Fibroblast of upper back skin (primary cell): ENCODE measurements around the gene BAHCC1.

Experiments
- DNase-seq: peaks from one replicate; pipeline ENCODE4 v3.0.0-alpha.2; 2013

Gene BAHCC1

DNA sequence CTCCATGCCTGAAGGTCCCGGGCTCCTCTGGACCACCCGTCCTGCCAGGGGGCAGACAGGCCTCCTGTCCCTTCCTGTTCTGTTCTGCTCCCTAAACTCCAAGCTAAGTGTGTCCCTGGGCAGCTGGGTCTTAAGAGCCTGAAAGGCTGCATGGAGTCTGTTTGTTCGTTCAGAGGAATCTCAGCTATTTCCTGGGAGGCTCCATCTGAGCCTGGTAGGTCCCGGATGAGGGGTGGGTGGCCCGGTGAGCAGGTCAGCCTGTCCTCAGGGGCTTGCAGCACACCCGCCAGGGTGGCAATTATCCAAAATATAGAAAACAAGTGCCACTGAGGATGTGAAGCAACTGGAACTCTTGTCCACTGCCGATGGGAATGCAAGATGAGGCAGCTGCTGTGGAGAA is 104.8 kb downstream of the BAHCC1 start:
- peak; percentile 41 for DNase-seq

DNA sequence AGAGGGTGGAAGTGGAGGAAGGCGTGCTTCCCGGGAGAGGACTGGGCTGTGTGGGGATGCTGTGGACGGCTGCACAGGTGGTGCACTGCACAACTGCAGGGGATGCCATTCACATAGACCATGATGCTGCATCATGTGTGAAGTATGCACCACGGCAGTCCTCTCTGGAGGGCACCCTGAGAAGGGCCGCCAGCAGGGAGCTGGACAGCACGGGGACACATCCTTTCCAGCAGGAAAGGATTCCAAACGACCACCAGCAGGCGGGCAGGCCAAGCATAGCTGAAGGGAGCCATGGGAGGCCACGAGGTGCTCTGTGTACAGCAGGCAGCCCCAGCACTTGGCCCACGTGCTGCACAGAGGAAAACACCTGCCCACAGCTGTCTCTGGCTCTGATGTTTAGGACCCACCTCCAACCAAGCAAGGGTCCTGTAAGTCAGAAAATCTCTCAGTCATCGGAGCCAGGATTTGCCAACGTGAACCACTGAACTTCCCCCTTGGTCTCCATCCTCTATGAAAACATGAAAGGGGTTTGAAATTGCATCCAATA is 107.3 kb downstream of the BAHCC1 start:
- no peak for DNase-seq

DNA sequence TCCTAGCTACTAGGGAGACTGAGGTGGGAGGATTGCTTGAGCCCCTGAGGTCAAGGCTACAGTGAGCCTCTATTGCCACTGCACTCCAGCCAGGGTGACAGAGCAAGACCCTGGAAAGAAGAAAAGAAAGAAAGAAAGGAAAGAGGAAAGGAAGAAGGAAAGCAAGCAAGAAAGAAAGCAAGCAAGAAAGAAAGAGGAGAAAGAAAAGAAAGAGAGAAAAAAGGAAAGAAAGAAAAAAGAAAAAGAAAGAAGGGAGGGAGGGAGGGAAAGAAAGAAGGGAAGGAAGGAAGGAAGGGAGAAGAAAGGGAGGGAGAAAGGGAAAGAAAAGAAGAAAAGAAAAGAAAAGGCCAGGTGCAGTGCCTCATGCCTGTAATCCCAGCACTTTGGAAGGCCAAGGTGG is 108.4 kb downstream of the BAHCC1 start:
- DNase-seq, result no peak

DNA sequence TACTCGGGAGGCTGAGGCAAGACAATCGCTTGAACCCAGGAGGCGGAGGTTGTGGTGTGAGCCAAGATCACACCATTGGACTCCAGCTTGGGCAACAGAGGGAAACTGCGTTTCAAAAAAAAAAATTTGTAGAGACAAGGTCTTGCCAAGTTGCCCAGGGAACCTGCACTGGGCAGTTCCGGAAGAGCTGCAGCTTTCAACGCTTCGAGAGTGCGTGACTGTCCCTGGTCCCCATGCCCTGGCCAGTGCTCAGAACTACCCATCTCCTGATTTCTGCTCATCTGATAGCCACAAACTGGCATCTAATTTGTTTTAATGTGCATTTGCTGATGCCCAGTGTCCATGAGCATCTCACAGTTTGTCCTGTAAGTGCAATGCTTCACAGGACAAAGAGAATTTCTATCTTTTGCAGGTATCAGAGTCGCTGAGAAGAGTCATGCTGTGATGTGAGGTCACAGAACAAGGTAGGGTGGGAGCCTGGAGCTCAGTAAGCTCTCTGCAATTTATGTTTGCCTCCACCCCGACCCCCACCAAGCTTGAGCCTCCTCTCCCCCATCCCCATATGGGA is 113.5 kb downstream of the BAHCC1 start:
- peak; percentile 68 for DNase-seq

DNA sequence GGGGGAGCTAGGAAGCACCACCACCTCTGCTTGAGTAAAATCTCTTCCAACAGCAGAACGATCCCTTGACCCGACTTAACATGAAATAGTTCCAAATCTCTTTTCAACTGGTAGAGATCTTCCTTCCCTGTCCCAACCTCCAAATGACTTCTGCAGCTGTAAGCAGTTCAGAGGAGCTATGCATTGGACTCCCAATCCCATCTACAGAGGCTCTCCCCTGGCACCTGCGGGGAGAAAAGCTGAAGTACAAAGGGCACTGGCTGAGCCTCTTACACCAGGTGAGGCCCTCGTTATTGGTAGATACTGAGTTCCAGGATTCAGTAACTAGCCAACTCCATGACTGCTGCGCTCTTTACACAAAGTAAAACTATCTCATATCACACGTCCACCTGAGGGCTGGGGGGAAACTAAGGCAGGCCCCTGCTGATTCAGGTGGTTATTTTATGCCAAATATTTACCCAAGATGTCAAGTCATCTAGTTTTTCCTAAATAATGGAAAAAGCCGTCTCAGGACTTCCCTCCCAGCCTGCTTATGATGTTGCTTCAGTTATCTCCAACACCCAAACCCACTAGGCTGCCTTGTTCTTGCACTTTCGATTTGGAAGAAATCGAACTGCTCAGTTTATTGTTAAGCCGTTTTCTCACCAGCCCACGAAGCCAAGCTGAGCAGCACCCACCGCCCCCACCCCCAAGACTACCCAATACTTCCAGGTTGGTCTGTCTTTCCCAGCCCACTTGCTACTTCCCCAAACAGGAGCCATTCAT is 114.1 kb downstream of the BAHCC1 start:
- no peak for DNase-seq

DNA sequence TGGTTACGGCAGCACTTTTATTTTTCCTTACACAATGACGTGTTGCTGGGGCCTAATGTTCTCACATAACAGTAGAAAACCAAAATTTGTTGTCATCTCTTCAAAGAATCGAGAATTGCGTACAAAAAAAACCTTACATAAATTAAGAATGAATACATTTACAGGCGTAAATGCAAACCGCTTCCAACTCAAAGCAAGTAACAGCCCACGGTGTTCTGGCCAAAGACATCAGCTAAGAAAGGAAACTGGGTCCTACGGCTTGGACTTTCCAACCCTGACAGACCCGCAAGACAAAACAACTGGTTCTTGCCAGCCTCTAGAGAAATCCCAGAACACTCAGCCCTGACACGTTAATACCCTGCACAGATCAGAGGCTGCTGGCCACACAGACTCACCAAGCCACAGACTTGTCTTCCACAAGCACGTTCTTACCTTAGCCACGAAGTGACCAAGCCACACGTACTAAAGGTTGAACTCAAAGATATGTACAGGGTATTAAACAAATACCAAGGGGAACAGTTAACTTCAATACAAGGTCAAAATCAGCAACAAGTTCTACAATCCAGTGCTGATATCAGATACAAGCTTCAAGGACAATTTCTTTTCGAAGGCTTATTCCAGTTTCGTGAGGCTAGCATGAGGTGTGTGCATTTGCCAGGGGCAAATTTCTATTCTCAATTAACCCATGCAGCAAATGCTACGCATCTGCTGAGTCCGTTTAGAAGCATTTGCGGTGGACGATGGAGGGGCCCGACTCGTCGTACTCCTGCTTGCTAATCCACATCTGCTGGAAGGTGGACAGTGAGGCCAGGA is 114.9 kb downstream of the BAHCC1 start:
- no peak for DNase-seq

DNA sequence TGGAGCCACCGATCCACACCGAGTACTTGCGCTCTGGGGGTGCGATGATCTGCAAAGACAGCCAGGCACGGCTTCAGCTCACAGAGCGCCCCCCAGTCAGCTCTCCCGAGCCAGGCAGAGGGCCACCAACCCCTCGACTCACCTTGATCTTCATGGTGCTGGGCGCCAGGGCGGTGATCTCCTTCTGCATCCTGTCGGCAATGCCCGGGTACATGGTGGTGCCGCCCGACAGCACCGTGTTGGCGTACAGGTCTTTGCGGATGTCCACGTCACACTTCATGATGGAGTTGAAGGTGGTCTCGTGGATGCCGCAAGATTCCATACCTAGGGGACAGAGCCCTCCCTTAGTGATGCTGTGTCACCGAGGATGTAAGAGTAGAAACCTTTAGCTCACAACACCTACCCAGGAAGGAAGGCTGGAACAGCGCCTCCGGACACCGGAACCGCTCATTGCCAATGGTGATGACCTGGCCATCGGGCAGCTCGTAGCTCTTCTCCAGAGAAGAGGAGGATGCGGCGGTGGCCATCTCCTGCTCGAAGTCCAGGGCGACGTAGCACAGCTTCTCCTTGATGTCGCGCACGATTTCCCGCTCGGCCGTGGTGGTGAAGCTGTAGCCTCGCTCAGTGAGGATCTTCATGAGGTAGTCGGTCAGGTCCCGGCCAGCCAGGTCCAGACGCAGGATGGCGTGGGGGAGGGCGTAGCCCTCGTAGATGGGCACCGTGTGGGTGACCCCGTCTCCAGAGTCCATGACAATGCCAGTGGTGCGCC is 115.7 kb downstream of the BAHCC1 start:
- peak; percentile 24 for DNase-seq

DNA sequence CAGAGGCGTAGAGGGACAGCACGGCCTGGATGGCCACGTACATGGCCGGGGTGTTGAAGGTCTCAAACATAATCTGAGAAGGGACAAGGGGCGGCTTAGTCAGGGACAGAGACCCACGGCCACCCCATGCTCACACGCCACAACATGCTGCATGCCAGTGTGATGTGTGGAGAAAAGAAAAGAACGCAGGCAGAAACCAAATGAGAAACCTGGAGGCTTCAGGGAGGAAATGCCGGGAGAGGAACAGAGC is 116.2 kb downstream of the BAHCC1 start:
- DNase-seq, result peak; percentile 52

DNA sequence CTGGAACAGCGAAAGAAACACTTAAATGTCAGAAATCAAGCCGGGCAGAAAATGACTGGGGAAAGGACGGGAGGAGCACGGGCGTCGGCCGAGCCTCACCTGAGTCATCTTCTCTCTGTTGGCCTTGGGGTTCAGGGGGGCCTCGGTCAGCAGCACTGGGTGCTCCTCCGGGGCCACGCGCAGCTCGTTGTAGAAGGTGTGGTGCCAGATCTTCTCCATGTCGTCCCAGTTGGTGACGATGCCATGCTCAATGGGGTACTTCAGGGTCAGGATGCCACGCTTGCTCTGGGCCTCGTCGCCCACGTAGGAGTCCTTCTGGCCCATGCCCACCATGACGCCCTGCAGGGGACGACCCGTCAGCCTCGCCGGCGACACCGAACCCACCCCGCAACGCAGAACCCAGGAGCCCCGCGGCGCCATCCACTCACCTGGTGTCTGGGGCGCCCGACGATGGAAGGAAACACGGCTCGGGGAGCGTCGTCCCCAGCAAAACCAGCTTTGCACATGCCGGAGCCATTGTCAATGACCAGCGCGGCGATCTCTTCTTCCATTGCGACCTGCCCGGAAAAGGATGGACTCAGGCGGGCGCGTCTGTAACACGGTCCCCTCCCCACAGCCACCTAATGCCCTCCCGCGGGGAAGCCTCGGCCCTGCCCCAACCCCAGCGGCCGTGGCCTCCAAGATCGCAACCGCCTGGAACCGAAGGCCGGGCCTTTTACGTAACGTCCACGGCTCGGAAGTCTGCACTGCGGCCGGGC is 116.7 kb downstream of the BAHCC1 start:
- peak; percentile 44 for DNase-seq

DNA sequence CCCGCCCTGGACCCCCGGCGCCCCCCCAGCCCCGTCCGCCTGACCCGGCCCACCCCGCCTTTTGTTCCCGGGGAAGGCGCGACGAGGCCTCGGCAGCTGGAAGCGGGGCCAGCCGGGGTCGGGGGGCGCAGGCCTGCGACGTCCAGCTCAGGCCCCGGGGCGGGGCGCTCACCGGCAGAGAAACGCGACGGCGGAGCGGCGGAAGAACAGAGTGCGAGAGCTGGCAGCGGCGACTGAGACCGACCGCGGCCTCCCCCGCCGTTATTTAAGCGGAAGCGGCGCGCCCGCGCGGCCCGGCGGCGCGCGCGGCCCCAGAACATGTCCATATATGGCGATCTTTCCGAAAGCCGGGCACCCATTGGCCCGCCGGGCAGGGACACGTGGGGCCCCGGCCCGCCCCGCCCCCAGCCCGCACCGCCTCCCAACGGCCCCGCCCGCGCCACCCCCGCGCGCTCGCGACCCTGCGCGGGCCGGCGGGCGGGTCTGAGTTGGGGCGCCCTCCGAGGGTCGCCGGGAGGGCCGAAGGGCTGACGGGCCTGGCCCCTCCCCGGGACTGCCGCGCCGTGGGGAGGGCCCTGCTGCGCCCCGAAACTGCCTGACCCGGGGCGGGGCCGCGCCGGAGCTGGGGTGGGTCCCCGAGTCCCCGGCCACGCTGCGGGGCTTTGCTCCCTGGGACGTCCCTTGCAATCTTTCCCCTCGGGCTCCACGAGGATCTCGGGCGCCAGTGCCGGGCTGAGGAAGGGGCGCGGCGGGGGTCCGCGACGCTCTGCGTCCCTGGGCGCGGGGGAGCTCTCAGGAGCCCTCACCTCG is 117.5 kb downstream of the BAHCC1 start, which contains the start of gene ACTG1:
TSS of gene ACTG1 (minus strand) at position 238 of the 810 bp plus-strand sequence. CDS start 445 bp downstream, outside the sequence.
- DNase-seq, result peak; percentile 96

DNA sequence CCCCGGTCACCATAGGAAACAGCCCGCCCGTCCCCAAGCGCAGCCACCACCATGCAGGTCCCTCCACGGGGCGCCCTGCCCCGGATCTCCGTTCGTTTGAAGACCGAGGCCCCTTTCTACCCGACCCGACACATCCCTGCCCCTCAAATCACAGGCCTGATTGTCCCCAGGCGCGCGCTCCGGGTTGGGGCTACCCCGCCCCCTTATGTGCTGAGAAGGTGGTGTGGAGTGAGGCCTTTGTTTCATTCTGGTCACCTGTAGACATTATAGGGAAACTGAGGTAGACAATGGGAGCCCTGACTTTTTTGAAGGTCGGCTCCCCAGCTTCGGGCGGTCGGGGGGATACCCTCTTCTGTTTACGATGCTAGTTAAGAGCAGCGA is 118.1 kb downstream of the BAHCC1 start:
- DNase-seq, result peak; percentile 66

DNA sequence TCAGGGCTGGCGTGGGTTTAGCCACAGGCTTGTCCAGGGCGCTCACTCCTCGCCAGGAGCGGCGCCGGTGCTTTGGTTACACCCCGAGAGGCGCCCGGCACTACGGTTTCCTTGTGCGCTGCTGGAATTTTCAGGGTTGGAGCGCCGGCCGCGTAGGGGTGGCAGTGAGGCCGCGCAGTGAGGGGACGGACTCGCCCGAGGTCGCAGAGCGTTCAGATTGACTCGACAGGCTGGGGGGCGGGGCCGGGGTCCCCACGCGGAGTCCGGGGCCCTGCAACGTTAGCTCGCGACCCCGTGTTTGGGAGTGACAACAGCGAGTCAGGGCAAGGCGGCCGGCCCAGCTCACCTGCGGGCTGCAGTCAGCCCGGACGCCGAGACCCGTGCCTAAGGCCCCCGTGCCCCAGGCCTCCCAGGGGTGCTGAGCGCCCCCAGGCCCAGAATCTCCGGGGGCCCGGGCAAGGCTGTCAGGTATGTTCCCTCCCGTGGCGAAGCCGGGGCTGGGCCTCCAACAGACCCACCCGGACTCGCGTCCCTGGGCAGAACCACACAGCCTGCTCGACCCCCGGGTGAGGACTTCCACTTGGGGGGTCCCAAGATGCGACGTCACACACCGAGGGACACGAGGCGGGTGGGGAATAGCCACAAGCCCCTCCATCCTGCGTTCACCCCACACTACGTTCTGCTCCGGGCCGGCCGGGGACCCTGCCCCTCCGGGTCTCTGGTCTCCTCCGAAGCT is 118.7 kb downstream of the BAHCC1 start:
- peak; percentile 72 for DNase-seq

DNA sequence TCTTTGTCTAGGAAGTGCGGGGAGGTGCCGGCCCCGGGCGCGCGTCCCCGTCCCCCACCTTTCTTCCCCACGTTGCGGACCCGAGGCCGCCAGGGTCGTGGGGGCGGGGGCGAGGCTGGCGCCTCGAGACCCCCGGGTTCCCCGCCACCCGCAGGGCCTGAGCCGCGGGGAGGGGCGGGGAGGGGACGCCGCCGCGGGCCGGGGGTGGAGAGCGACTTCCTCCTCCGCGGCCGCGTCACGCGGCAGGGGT is 119.2 kb downstream of the BAHCC1 start:
- DNase-seq, result no peak

DNA sequence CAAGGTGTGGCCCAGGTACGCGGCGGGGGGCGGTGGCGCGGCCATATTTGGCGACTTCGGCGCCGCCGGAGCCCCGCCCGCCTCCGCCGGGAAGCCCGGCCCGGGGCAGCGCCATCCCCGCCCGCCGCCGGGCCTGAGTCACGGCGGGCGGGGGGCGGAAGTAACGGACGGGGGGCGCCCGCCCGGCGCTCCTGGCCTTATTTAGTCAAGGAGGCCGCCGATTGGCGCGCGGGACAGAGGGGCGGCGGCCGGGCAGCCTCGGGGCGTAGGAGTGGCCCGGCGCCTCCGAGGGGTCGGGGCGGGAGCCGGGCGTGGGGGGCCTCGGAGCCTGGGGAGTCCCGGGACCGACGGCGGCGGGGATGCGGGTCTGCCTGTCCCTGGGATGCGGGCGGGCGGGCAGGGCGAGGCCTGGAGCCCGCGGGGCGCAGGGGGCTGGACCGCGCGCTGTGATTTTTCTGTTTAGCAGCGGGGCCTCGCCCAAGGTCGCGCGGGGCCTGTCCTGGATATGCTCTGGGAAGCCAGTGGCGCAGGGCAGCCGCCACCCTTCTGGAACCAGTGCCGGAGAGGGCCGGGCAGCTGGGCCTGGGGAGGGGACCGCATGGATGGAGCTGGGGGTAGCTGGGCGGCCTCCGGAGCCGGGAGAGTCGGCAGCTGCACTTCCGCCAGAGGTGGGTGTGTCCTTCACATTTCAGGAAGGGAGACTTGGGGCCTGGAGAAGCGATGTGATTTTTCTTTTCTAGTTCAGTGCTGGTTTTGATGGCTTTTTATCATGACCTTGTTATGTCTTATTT is 119.7 kb downstream of the BAHCC1 start:
- DNase-seq, result peak; percentile 93

DNA sequence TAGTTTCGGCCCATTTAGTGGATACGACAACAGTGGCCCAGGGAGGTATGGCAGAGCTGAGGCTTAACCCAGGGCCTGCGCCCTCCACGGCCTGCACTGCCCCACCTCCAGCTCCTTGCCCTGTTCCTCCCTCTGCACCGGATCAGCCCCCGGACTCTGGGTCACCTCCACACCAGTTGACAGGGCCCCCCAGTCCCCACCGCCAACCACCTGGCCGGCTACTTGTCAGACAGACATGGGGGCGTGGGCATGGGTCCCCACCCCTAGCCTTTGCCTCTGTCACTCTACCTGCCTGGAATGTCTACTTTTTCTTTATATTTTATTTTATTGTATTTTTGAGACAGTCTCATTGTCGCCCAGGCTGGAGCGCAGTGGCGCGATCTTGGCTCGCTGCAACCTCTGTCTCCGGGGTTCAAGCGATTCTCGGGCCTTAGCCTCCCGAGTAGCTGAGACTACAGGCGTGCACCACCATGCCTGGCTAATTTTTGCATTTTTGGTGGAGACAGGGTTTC is 120.3 kb downstream of the BAHCC1 start:
- DNase-seq, result no peak
